Body of pancreas (tissue), 4 donors: ENCODE data around the gene THOP1. TPM values are rescaled to one million over a fixed set of nuclear protein-coding genes. Genes with fewer than 3 reads are reported as not detected.

Experiments used
- ATAC-seq: fragments of 150-250 bp; one replicate; pipeline ENCODE4 v1.9.1; 2016
- DNase-seq, 4 donors: peaks; one replicate each; pipeline ENCODE4 v3.0.0-alpha.2; 2019
- H3K27ac ChIP-seq, 4 donors: fragments of 200-600 bp; sonication (generic); 1 replicate in 3 of 4; 2 replicates in 1 of 4; pipeline versions ENCODE4 v1.5.1 to v1.6.1; 2016 to 2019; ENCODE audit warnings: mild to moderate bottlenecking in 1 of 4, mixed read lengths in 1 of 4, moderate library complexity in 1 of 4
- H3K27me3 ChIP-seq, 2 donors: fragments of 200-600 bp; sonication (generic); one replicate each; pipeline ENCODE4 v1.6.0; 2016; ENCODE audit warnings: mild to moderate bottlenecking in 1 of 2
- H3K36me3 ChIP-seq, 2 donors: fragments of 200-600 bp; sonication (generic); replicated peaks in 1 of 2; 2 replicates each; pipeline ENCODE4 v1.5.1; 2016; ENCODE audit warnings: low read depth in 2 of 2; ENCODE audit not compliant: insufficient read depth in 1 of 2
- H3K4me1 ChIP-seq: fragments of 200-600 bp; sonication (generic); one replicate; pipeline ENCODE4 v1.6.0; 2016
- H3K4me3 ChIP-seq, 2 donors: fragments of 200-600 bp; sonication (generic); 1 replicate in 1 of 2; 2 replicates in 1 of 2; pipeline ENCODE4 v1.5.1; 2016 to 2019
- H3K9me3 ChIP-seq, 3 donors: fragments of 200-600 bp; sonication (generic); 1 replicate in 2 of 3; 2 replicates in 1 of 3; pipeline ENCODE4 v1.5.1; 2016
- POLR2A ChIP-seq, 3 donors: fragments of 450-650 bp; IDR thresholded peaks; one replicate each; pipeline ENCODE4 v1.6.1; 2016; ENCODE audit warnings: antibody characterized with exemption in 3 of 3, mild to moderate bottlenecking in 2 of 3
- WGBS, 2 donors: methylation state at CpG; one replicate each; pipeline ENCODE4 v1.1.5; 2017; 5-methylcytosine and 5-hydroxymethylcytosine counted together
- intact Hi-C: fragments of 100-400 bp; cut with DNase I; formaldehyde crosslinking; loops from one replicate; pipeline ENCODE4 v1.15.1; 2023
- total RNA-seq, 2 donors: library from RNA; depleted of rRNA; stranded (reverse); fragments of >200 nt; gene quantifications; one replicate each; pipeline ENCODE4 v1.1.0, GENCODE V29; 2016
- TF ChIP-seq, protein P1 (sequence below), 7 experiments: fragments of 450-650 bp in 4 of 7; fragments of 200-600 bp in 3 of 7; sonication (generic) in 3 of 7; IDR thresholded peaks; one replicate each; pipeline ENCODE4 v1.5.1; 2016 to 2019; ENCODE audit warnings: antibody characterized with exemption in 7 of 7

THOP1 gene
- total RNA-seq, 2 donors from 2014 or later, result 17.5 to 19.7 TPM

- H3K36me3 ChIP-seq, result peaks cover 5 to 8% of the 10 kb centered on the region in 2 donors
- no peaks in the 10 kb centered on the region for H3K9me3 ChIP-seq
- TF ChIP-seq, protein P1, sequence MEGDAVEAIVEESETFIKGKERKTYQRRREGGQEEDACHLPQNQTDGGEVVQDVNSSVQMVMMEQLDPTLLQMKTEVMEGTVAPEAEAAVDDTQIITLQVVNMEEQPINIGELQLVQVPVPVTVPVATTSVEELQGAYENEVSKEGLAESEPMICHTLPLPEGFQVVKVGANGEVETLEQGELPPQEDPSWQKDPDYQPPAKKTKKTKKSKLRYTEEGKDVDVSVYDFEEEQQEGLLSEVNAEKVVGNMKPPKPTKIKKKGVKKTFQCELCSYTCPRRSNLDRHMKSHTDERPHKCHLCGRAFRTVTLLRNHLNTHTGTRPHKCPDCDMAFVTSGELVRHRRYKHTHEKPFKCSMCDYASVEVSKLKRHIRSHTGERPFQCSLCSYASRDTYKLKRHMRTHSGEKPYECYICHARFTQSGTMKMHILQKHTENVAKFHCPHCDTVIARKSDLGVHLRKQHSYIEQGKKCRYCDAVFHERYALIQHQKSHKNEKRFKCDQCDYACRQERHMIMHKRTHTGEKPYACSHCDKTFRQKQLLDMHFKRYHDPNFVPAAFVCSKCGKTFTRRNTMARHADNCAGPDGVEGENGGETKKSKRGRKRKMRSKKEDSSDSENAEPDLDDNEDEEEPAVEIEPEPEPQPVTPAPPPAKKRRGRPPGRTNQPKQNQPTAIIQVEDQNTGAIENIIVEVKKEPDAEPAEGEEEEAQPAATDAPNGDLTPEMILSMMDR (IDR thresholded peaks at IDR 0.05), result no peak
- no peak for TF ChIP-seq POLR2A (IDR thresholded peaks at IDR 0.05)
- 90 to 91% methylated on average over 22 to 40 of the region's 43 CpGs for WGBS, 2 donors
- no peak overlapping the region for H3K4me3 ChIP-seq
- intact Hi-C loops, result no loop called here
- DNase-seq (no peak), ATAC-seq (no peak)
- no peaks in the 10 kb centered on the region for H3K4me1 ChIP-seq
- H3K27me3 ChIP-seq, result no peaks in the 10 kb centered on the region
- no peak overlapping the region for H3K27ac ChIP-seq
These were observed 30.4 kb upstream of the THOP1 start for GRCh38 chr19:2754659-2755447.

- no peaks in the 10 kb centered on the region for H3K4me1 ChIP-seq
- DNase-seq (no peak), ATAC-seq (no peak)
- intact Hi-C loops, result no loop called here
- H3K27ac ChIP-seq, result no peak overlapping the region
- H3K27me3 ChIP-seq, result no peaks in the 10 kb centered on the region
- no peaks in the 10 kb centered on the region for H3K9me3 ChIP-seq
- H3K36me3 ChIP-seq, result peaks cover 5 to 8% of the 10 kb centered on the region in 2 donors
- WGBS, 2 donors, result 90 to 96% methylated on average over 15 to 16 of the region's 16 CpGs
- H3K4me3 ChIP-seq, result no peak overlapping the region
- TF ChIP-seq POLR2A (IDR thresholded peaks at IDR 0.05), result no peak
- TF ChIP-seq, protein P1 (IDR thresholded peaks at IDR 0.05), result no peak
These were observed 29.9 kb upstream of the THOP1 start for GRCh38 chr19:2755448-2755705.

DNA sequence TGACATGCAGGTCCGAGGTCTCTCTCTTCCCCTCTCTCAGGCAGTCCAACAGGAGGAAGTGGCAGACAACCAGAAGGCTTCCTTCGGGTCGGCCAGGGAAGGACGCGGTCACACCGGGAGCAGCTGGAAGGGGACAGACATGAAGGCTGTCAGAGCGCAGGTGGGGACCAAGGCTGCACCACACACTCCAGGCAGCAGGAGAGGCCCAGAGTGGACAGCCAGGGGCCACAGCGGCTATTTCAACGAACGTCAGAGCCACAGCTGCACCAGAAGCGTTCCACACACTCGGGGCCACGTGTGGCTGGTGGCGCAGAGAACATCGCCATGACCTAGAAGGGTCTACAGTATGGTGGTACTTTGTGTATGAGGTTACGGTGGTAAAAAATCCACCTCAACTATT is 29.5 kb upstream of the THOP1 start:
- Histone ChIP-seq H3K36me3 (peaks cover 5 to 10% of the 10 kb centered on the region in 2 donors), H3K9me3 (no peaks in the 10 kb centered on the region), H3K27me3 (no peaks in the 10 kb centered on the region), H3K4me1 (no peaks in the 10 kb centered on the region), H3K4me3 (no peak overlapping the region), H3K27ac (no peak overlapping the region)
- intact Hi-C loops, result no loop called here
- DNase-seq (no peak), ATAC-seq (no peak)
- WGBS, 2 donors, result 89 to 90% methylated on average over 16 of the region's 16 CpGs
- no peak for TF ChIP-seq POLR2A (IDR thresholded peaks at IDR 0.05)
- TF ChIP-seq, protein P1 (IDR thresholded peaks at IDR 0.05), result no peak

DNA sequence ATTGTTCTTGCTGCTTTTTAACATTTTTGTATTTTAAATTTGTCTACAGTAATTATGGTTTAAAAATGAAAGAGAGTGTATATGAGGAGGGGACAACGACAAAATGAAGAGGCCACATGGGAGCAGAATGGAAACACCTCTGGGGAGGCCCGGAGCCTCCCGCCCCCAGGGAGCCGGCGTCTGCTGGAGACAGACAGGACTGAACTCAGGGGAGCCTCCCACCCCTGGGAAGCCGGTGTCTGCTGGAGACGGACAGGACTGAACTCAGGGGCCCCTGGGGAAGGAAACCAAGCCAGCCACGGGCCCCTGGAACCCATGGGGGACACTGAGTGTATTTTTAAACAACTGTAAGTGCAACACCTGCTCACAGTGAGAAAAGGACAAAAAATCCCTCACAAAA is 28.8 kb upstream of the THOP1 start:
- Histone ChIP-seq H3K4me1 (no peaks in the 10 kb centered on the region), H3K9me3 (no peaks in the 10 kb centered on the region), H3K27ac (no peak overlapping the region), H3K36me3 (peaks cover 5 to 13% of the 10 kb centered on the region in 2 donors), H3K4me3 (no peak overlapping the region), H3K27me3 (no peaks in the 10 kb centered on the region)
- ATAC-seq, result no peak
- DNase-seq, result no peak
- intact Hi-C loops, result no loop called here
- WGBS, 2 donors, result 79 to 95% methylated on average over 8 of the region's 8 CpGs
- no peak for TF ChIP-seq POLR2A (IDR thresholded peaks at IDR 0.05)
- TF ChIP-seq, protein P1 (IDR thresholded peaks at IDR 0.05), result no peak
